ENCODE data around the gene KRT74.

The KRT74 gene

DNA sequence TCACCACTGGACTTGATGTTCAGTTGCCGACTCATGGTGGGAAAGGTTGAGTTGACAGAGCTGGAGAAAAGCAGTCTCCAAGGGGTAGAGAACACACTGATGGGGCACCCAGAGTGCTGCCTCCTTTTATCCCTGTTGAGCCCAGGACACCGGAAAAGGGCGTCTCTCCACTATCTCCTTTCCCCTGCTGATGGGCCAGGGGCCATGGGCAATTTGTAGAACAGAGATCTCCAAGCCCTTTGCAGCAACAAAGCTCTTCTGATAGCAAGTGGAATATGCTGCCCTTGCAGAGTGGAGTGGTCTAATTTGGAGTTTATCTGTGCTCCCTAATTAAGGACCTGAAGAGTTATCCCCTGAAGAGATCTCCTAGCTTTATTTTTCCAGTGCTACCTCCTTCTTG is at the start of gene KRT74:
KRT74 (minus strand) TSS at position 101 of the 400 bp plus-strand sequence; CDS start at position 35, 66 bp downstream.
- Histone ChIP-seq H3K9ac (ENCODE audit: low read depth, low read length) (no peak within 1 kb of the TSS), H3K36me3 (ENCODE audit: control insufficient read depth, insufficient read depth, low read length) (no peaks in the 10 kb centered on the region), H3K4me3 (ENCODE audit: low read depth, low read length) (no peak within 1 kb of the TSS), H3K4me1 (ENCODE audit: control insufficient read depth, insufficient read depth, low read length) (no peaks in the 10 kb centered on the region), H3K27ac (ENCODE audit: low read depth, low read length) (no peak within 1 kb of the TSS), H3K27me3 (ENCODE audit: control insufficient read depth, insufficient read depth, low read length) (no peaks in the 10 kb centered on the region), H3K9me3 (ENCODE audit: control insufficient read depth, insufficient read depth, low read length) (no peaks in the 10 kb centered on the region)

DNA sequence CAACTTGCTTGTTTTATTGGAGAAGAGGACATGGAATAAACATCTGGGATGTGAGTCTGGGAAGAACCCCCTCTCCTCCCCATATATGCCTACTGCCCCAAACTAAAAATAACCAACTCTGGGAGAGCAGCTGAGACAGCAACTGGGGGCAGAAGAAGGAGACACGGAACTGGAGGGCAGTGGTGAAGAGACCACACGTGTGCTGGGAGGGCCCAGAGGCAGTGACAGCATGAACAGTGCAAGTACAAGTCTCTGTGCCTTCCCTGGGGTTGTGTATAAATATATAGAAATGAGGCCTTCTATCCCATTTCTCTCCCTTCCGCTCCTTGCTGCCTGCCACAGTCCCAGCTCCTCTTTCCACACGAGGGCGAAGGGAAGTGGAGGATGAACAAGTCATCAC is 48.7 kb upstream of the KRT74 start:
- H3K27ac ChIP-seq (ENCODE audit: low read depth, low read length): no peak overlapping the region
- H3K9me3 ChIP-seq (ENCODE audit: control insufficient read depth, insufficient read depth, low read length): no peaks in the 10 kb centered on the region
- H3K27me3 ChIP-seq (ENCODE audit: control insufficient read depth, insufficient read depth, low read length): no peaks in the 10 kb centered on the region
- H3K4me3 ChIP-seq (ENCODE audit: low read depth, low read length): no peak overlapping the region
- no peak overlapping the region for H3K9ac ChIP-seq (ENCODE audit: low read depth, low read length)
- H3K4me1 ChIP-seq (ENCODE audit: control insufficient read depth, insufficient read depth, low read length): no peaks in the 10 kb centered on the region; the same call in 1 of the 2 replicates
- no peaks in the 10 kb centered on the region for H3K36me3 ChIP-seq (ENCODE audit: control insufficient read depth, insufficient read depth, low read length)

GRCh38 chr12:52618866-52619265 is 45.2 kb upstream of the KRT74 start:
- Histone ChIP-seq H3K27ac (ENCODE audit: low read depth, low read length) (no peak overlapping the region), H3K9ac (ENCODE audit: low read depth, low read length) (no peak overlapping the region), H3K4me1 (ENCODE audit: control insufficient read depth, insufficient read depth, low read length) (no peaks in the 10 kb centered on the region; the same call in 1 of the 2 replicates), H3K4me3 (ENCODE audit: low read depth, low read length) (no peak overlapping the region), H3K9me3 (ENCODE audit: control insufficient read depth, insufficient read depth, low read length) (no peaks in the 10 kb centered on the region), H3K36me3 (ENCODE audit: control insufficient read depth, insufficient read depth, low read length) (no peaks in the 10 kb centered on the region), H3K27me3 (ENCODE audit: control insufficient read depth, insufficient read depth, low read length) (no peaks in the 10 kb centered on the region)

- Histone ChIP-seq H3K9me3 (ENCODE audit: control insufficient read depth, insufficient read depth, low read length) (no peaks in the 10 kb centered on the region), H3K27ac (ENCODE audit: low read depth, low read length) (no peak within 1 kb of the TSS), H3K36me3 (ENCODE audit: control insufficient read depth, insufficient read depth, low read length) (no peaks in the 10 kb centered on the region), H3K4me3 (ENCODE audit: low read depth, low read length) (no peak within 1 kb of the TSS), H3K4me1 (ENCODE audit: control insufficient read depth, insufficient read depth, low read length) (no peaks in the 10 kb centered on the region; the same call in 1 of the 2 replicates), H3K27me3 (ENCODE audit: control insufficient read depth, insufficient read depth, low read length) (no peaks in the 10 kb centered on the region), H3K9ac (ENCODE audit: low read depth, low read length) (no peak within 1 kb of the TSS)
These were observed 44.6 kb upstream of the KRT74 start, which contains the start of gene KRT73 for GRCh38 chr12:52618216-52618615. Gene KRT73, minus strand, starts transcription at chr12:52618559. Its CDS starts 35 bp downstream, at chr12:52618524.

- no peak overlapping the region for H3K27ac ChIP-seq (ENCODE audit: low read depth, low read length)
- H3K27me3 ChIP-seq (ENCODE audit: control insufficient read depth, insufficient read depth, low read length): no peaks in the 10 kb centered on the region
- H3K9ac ChIP-seq (ENCODE audit: low read depth, low read length): no peak overlapping the region
- no peak overlapping the region for H3K4me3 ChIP-seq (ENCODE audit: low read depth, low read length)
- no peaks in the 10 kb centered on the region for H3K36me3 ChIP-seq (ENCODE audit: control insufficient read depth, insufficient read depth, low read length)
- no peaks in the 10 kb centered on the region; the same call in 1 of the 2 replicates for H3K4me1 ChIP-seq (ENCODE audit: control insufficient read depth, insufficient read depth, low read length)
- H3K9me3 ChIP-seq (ENCODE audit: control insufficient read depth, insufficient read depth, low read length): no peaks in the 10 kb centered on the region
These were observed 43.8 kb upstream of the KRT74 start for GRCh38 chr12:52617403-52617785.

DNA sequence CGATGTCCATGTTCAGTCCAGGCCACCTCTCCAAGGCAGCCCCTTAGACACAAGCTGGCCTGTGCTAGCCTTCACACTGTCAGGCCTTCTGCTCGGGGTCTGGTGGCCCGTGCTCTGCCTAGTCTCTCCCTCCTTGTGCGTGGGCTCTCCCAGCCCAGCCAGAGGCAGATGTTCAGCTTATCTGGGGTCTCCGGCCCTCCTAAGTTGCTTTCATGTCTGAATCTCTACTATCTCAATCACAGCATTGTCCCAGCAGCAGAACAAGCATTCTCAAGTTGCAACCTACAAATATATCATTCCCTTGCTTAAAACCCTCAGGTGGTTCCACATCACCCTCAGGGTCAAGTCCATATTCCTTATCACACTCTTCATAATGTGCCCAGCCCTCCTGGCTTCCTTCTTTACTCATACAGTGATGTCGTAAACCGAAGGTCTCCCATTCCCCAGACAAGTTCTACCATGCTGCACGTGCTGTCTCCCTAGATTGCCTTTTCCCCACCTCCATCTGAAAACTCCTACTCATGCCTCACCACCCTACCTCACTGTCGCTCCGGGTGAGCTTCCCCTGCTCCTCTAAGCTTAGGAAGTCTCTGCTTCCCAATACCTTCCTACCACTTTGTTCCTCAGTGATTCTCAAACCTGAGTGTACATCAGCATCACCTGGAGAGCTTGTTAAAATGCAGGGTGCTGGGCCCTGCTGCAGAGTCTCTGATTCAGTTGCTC is 43.2 kb upstream of the KRT74 start:
- Histone ChIP-seq H3K36me3 (ENCODE audit: control insufficient read depth, insufficient read depth, low read length) (no peaks in the 10 kb centered on the region), H3K27ac (ENCODE audit: low read depth, low read length) (no peak overlapping the region), H3K4me3 (ENCODE audit: low read depth, low read length) (no peak overlapping the region), H3K9ac (ENCODE audit: low read depth, low read length) (no peak overlapping the region), H3K9me3 (ENCODE audit: control insufficient read depth, insufficient read depth, low read length) (no peaks in the 10 kb centered on the region), H3K27me3 (ENCODE audit: control insufficient read depth, insufficient read depth, low read length) (no peaks in the 10 kb centered on the region; the same call in 1 of the 2 replicates), H3K4me1 (ENCODE audit: control insufficient read depth, insufficient read depth, low read length) (no peaks in the 10 kb centered on the region; the same call in 1 of the 2 replicates)

GRCh38 chr12:52615912-52616311 is 42.3 kb upstream of the KRT74 start:
- H3K9ac ChIP-seq (ENCODE audit: low read depth, low read length): no peak overlapping the region
- H3K4me1 ChIP-seq (ENCODE audit: control insufficient read depth, insufficient read depth, low read length): no peaks in the 10 kb centered on the region; the same call in 1 of the 2 replicates
- H3K27me3 ChIP-seq (ENCODE audit: control insufficient read depth, insufficient read depth, low read length): peaks cover 7% of the 10 kb centered on the region
- no peak overlapping the region for H3K27ac ChIP-seq (ENCODE audit: low read depth, low read length)
- no peaks in the 10 kb centered on the region for H3K9me3 ChIP-seq (ENCODE audit: control insufficient read depth, insufficient read depth, low read length)
- no peaks in the 10 kb centered on the region for H3K36me3 ChIP-seq (ENCODE audit: control insufficient read depth, insufficient read depth, low read length)
- H3K4me3 ChIP-seq (ENCODE audit: low read depth, low read length): no peak overlapping the region

DNA sequence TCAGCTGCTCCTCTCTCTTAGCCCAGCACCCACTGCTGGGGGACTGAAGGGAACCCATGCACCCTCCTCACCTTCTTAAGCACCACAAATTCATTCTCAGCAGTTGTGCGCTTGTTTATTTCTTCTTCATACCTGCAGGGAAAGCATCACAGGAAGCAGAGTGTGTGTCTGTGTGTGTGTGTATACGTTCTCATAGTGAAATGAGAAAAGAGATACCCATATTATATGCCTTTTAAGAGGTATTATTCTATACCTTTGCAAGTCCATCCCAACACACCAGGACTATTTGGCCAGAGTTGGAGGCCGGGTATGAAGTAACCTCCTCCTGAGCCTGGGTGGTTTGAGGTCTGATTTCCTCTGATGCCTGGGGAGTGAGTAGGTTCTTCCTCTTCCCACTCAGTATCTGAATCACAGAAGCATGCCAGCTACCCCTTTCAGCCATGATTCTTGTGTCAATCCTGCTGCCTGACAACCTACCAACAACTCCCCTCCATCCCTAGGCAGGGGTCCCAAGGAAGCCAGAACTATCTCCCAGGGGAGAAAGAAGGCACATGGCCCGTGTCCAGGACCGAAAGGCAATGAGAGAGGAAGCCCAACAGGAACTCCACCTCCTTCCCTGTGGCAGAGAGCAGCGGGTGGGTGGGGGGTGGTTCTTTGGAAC is 41.7 kb upstream of the KRT74 start:
- no peaks in the 10 kb centered on the region for H3K9me3 ChIP-seq (ENCODE audit: control insufficient read depth, insufficient read depth, low read length)
- no peak overlapping the region for H3K4me3 ChIP-seq (ENCODE audit: low read depth, low read length)
- H3K4me1 ChIP-seq (ENCODE audit: control insufficient read depth, insufficient read depth, low read length): no peaks in the 10 kb centered on the region
- no peaks in the 10 kb centered on the region for H3K36me3 ChIP-seq (ENCODE audit: control insufficient read depth, insufficient read depth, low read length)
- peaks cover 11% of the 10 kb centered on the region for H3K27me3 ChIP-seq (ENCODE audit: control insufficient read depth, insufficient read depth, low read length)
- H3K27ac ChIP-seq (ENCODE audit: low read depth, low read length): no peak overlapping the region
- no peak overlapping the region for H3K9ac ChIP-seq (ENCODE audit: low read depth, low read length)

DNA sequence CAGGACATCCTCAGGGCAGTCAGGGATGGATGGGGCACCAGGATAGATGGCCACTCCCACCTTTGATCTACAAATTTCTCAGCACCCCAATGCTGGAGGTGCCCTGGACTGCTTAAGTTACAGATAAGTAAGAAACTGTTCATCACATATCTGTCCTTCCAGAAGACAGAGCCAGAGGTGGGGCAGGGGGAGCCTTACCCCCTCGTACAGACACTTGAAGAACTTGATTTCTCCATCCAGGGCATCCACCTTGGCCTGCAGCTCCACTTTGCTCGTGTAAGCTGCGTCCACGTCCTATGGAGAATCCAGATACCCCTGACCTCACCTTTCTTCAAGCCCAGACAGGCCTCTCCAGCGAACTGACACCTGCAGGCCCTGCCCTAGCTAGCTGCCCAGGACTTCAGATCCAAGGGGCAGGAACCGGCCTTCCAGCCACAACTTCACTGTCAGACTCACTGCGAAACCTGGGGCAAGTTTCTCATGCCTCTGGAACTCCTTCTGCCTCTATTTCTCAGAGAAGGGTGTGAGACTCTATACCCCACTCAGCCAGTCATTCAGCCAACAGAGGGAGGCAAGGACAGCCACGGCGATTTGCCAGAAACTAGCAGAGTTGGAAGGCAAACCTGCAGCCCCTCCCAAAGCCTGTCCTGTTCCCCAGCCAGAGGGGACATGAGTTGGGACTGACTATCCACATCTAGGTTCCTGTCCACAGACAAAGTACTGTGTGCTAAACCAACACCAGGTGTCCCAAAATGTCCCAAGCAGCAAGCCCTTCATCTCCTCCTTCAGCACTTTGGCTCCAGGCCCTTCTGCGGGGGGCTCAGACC is 41.0 kb upstream of the KRT74 start:
- Histone ChIP-seq H3K9ac (ENCODE audit: low read depth, low read length) (no peak overlapping the region), H3K36me3 (ENCODE audit: control insufficient read depth, insufficient read depth, low read length) (no peaks in the 10 kb centered on the region), H3K27me3 (ENCODE audit: control insufficient read depth, insufficient read depth, low read length) (peaks cover 11% of the 10 kb centered on the region), H3K27ac (ENCODE audit: low read depth, low read length) (no peak overlapping the region), H3K4me3 (ENCODE audit: low read depth, low read length) (no peak overlapping the region), H3K9me3 (ENCODE audit: control insufficient read depth, insufficient read depth, low read length) (no peaks in the 10 kb centered on the region), H3K4me1 (ENCODE audit: control insufficient read depth, insufficient read depth, low read length) (no peaks in the 10 kb centered on the region)

GRCh38 chr12:52613384-52614030 is 39.9 kb upstream of the KRT74 start:
- no peak overlapping the region for H3K27ac ChIP-seq (ENCODE audit: low read depth, low read length)
- no peaks in the 10 kb centered on the region for H3K9me3 ChIP-seq (ENCODE audit: control insufficient read depth, insufficient read depth, low read length)
- peaks cover 11% of the 10 kb centered on the region for H3K27me3 ChIP-seq (ENCODE audit: control insufficient read depth, insufficient read depth, low read length)
- H3K9ac ChIP-seq (ENCODE audit: low read depth, low read length): no peak overlapping the region
- H3K4me1 ChIP-seq (ENCODE audit: control insufficient read depth, insufficient read depth, low read length): no peaks in the 10 kb centered on the region
- H3K4me3 ChIP-seq (ENCODE audit: low read depth, low read length): no peak overlapping the region
- no peaks in the 10 kb centered on the region for H3K36me3 ChIP-seq (ENCODE audit: control insufficient read depth, insufficient read depth, low read length)
